Smooth muscle cell of the brain vasculature (primary cell): ENCODE measurements around the gene PSMB11.
"Not testable (repeated sequence)": the region's sequence is repeated elsewhere in the genome, so short reads cannot be mapped to it uniquely, and the experiment has no call there.

Experiments
- DNase-seq: peaks from one replicate; pipeline ENCODE4 v3.0.0-alpha.2; 2012; ENCODE audit warnings: low read depth, low spot score

The PSMB11 gene

DNA sequence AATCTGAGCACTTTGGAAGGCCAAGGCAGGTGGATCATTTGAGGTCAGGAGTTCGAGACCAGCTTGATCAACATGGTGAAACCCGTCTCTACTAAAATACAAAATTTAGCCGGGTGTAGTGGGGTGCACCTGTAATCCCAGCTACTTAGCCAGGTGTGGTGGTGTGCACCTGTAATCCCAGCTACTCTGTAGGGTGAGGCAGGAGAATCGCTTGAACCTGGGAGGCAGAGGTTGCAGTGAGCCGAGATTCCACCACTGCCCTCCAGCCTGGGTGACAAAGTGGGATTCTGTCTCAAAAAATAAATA, 28.3 kb upstream of the PSMB11 start:
- DNase-seq: not testable (repeated sequence)

DNA sequence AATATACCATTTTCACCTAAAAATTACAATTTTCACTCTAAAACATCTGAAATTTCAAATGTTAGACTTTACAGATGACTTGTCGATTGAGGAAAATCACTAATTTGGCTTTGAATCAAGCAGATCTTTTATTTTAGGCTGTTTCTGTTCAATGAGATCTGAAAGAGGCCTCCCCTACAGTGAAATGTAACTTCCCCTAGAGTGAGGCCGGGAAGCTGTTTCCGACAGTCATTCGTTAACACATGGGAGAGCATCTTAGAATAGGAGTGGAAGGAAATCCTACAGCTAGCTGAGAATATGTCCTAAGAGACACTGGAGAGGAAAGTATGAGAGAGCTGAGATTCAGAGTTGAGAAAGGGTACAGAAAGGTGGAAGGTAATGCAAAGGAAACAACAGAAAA, 26.4 kb upstream of the PSMB11 start:
- DNase-seq: no peak

GRCh38 chr14:23017091-23017490, 24.9 kb upstream of the PSMB11 start:
- no peak for DNase-seq

DNA sequence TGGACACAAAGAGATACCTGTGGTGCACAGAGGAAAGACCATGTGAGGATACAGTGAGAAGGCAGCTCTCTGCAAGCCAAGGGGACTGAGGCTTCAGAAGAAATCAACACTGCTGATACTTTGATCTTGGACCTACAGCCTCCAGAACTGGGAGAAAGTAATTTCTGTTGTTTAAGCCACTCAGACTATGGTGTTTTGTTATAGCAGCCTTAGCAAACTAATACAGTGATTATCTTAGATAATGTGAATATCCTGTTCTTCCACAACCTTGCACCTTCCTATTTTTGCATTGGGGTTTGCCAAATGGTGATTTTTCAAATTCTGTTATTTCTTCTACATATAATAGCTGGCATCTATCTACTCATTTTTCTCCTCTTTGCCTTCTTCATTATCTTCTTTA, 23.9 kb upstream of the PSMB11 start:
- DNase-seq: no peak

DNA sequence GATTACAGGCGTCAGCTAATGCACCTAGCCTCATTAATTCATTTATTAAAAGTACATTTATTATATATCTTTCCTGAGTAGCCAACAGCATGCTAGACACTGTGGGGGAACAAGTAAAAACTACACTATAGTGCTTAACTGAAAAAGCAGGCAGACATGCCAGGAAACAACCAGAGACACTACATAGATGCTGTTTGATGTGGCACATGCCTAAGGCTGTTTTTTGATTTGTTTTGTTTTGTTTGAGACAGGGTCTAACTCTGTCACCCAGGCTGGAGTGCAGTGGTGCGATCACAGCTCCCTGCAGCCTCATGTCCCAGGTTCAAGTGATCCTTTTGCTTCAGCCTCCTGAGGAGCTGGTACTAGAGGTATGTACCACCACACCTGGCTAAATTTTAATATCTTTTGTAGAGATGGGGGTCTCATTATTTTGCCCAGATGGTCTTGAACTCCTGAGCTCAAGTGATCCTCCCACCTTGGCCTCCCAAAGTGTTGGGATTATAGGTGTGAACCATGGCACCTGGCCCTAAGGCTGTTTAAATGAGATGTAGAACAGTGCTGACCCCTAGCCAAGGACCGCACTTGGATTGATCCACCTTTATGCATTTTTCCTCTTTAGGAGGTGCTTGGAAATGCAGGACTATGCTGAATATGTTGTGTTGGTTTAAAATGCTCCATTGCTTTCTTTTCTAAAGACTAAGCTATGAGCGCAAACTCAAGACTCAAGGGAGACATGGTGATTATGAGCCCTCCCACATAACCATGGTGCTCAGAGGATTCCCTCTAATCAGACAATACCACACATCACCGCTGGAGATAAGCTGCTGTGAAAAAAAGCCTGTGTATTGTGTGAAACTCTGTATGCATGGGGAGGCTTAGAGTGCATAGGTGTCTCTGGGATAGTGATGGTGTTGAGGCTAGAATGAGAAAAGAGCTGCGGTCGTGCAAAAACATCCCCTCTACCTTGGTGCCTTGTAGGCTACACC, 21.6 kb upstream of the PSMB11 start:
- DNase-seq: no peak

DNA sequence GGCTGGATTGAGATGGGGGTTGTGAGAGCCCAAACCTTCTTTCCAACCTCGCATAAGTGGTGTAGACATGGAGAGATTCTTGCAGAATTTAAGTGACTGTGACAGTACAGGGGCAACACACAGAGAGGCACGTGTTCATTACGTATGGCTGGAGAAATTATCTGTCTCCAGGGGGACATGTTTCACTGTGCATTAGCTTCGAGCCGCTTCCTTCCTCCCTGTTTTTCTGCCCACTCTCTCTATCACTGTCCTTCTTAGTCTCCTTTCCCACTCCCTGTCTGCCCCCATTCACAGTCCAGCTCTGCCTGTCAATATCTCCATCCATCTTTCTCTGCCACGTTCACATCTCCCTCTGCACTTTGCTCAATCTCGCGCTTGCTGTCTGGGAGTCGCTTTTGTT, 20.6 kb upstream of the PSMB11 start:
- DNase-seq: no peak

GRCh38 chr14:23021889-23022442, 20.0 kb upstream of the PSMB11 start:
- no peak for DNase-seq

DNA sequence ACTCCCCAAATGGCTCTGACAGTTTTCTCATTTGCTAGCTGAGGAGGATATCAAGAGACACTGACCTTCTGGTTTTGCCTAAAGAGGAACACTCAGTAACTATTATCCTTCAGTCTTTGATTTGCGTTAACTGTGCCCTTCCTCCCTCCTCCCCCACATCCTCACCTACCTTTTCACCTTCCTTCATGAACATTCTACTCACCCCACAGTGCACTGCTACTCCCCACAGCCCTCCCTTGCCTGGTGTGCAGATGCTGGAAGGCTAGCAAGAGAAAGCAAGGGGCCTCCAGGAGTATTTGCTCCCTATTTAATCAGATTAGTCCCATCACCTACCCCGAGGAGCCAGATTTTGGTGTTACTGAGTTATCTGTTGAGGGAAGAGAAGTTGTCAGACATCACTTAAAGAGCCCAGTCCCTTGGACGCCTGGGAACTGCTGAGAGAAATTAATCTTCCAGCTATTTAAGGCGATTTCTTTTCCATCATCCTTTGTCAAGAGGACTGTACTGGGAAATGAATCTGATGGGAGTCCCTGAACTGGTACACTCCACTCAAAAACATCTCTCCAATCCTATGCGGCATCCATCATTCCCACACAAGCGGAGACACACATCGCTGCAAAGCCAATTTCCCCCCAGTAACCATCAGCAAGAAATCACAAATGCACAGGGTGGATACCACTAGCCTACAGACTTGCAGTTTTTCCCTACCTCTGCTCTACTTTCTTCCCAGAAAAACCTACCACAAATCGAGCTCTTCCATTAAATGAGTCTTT, 18.8 kb upstream of the PSMB11 start:
- no peak for DNase-seq

DNA sequence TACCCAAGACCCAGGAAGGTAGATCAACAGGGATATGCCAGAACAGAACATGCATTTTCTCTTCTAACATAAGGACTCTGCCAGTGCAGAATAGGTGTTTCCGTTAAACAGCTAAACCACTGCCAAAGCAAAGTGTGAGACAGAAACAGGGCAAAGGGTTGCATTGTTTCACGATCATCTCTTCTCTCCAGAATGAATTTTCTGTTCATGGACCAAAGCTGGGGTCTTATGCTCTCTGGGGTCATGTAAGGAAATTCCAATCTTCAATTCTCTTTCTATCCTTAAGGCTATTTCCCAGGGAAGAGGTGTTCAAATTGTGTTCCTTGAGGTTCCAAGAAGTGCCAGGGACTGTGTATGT, 18.2 kb upstream of the PSMB11 start:
- DNase-seq: no peak

GRCh38 chr14:23024612-23025075, 17.4 kb upstream of the PSMB11 start:
- no peak for DNase-seq

GRCh38 chr14:23025151-23025814, 16.7 kb upstream of the PSMB11 start:
- DNase-seq: no peak

DNA sequence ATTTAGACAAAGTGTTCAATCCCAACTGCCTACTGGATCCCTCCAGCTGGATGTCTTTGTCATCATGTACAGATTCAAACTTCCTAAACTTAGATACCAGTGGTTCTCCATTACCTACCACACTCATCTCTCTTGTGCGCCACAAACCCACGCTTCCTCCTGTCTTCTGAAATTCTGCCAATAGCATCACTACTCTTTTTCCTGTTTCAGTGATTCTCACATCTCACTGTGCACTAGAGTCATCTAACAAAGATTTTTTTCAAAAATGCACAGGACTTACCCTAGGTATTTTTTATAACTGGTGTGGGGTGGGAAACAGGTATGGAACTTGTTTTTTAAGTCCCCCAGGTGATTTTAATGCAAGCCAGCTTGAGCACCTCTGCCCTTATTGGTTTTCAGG, 13.2 kb upstream of the PSMB11 start:
- no peak for DNase-seq

- no peak for DNase-seq
These were observed 11.1 kb upstream of the PSMB11 start for GRCh38 chr14:23030936-23031335.

- DNase-seq: no peak
These were observed 8.7 kb upstream of the PSMB11 start for GRCh38 chr14:23033251-23033727.

DNA sequence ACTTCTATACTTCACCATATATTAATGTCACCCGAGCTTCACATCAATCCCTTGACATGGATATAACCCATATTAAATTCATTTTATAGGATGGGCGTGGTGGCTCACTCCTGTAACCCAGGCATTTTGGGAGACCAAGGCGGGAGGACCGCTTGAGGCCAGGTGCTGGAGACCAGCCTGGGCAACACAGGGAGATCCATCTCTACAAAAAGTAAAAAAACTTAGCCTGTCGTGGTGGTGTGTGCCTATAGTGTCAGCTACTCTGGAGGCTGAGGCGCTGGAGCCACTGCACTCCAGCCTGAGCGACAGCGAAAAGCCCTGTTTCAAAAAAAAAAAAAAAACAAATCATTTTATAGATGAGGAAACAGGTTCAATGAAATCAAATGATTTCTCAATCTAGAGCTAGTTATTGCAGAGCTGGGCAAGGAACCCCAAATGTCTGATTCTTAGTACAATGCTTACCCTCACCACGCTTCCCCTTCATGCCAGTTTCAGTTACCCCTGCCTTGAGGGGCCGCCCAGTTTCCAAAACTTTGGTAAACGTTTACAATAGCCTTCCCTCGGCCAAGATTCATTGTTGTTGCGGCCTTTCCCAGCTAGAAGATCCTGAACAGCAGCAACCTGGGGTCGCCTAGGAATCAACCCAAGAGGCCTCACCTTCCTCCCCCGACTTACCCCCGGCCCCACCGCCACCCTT, 8.1 kb upstream of the PSMB11 start:
- DNase-seq: no peak

GRCh38 chr14:23034498-23035302, 7.3 kb upstream of the PSMB11 start, which contains the start of gene PSMB5:
Gene PSMB5, minus strand, starts transcription at chr14:23034900. Its CDS starts 19 bp downstream, at chr14:23034881.
- peak; percentile 87 for DNase-seq

DNA sequence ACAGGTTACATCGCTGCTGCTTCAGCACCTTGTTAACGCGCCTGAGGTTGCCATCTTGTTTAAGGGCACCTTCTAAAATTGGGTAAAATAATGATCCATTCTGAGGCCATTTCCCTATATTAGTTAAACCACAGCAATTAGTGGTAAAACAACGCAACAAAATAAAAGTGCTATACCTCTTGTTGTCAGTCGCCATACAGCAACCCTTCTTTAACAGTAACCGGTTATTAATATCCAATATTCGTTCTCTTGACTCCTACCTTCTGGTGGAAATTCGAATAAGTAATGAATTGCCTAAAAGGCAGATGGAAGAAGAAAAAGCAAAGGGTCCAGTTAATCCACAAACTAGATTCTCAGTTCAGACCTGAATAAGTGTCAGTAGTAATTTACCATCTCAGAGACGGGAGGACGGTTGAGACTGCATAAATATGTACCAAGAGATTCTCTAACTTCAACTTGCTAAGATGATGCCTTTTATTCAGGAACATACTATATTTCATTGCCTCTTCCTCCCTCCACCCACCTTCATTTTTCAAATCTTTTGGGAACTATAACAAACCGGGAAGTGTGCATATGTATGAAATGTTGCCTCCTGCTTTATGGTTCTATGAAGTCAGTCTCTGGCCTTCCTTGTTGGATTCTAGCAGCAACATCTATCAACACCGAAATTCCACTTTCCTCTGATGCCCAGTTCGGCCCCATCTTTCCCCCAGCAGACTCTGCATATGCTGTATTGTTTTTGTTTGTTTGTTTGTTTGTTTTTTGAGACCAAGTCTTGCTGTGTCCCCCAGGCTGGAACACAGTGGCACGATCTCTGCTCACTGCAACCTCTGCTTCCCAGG, 6.5 kb upstream of the PSMB11 start:
- no peak for DNase-seq

DNA sequence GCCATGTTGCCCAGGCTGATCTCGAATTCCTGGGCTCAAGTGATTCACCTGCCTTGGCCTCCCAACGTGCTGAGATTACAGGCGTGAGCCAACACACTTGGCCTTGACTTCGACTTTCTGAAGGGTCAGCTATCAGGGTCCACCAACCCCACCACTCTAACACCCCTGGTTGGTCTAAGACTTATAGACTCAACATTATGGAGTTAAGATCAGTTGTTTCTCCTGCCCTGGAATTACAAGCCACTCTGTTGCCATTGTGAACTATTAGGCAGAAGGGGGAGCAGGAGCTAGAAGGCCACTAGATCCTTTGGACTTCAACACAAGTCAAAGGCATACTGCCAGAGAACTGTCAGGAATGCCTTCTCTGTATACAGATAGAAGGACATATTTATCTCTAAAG, 1.9 kb upstream of the PSMB11 start:
- no peak for DNase-seq

GRCh38 chr14:23041729-23042128, 283 bp upstream of the PSMB11 start:
- no peak for DNase-seq
